HEK293 (cell line): Measurements from ENCODE around the gene STRA6.

ENCODE experiments used
- CTCF ChIP-seq: fragments of 450-650 bp; formaldehyde crosslinking; IDR thresholded peaks from 2 replicates; pipeline ENCODE4 v1.5.1; 2016; ENCODE audit warnings: missing biosample characterization, missing genetic modification characterization
- KLF1 ChIP-seq: fragments of 450-650 bp; formaldehyde crosslinking; IDR thresholded peaks from 2 replicates; pipeline ENCODE4 v1.5.1; 2016; ENCODE audit warnings: missing biosample characterization, missing genetic modification characterization
- PRDM4 ChIP-seq: fragments of 450-650 bp; formaldehyde crosslinking; IDR thresholded peaks from 2 replicates; pipeline ENCODE4 v1.5.1; 2017; ENCODE audit warnings: missing biosample characterization, missing genetic modification characterization
- TCF7L2 ChIP-seq: IDR thresholded peaks from 2 replicates; pipeline ENCODE4 v1.6.1; 2011; ENCODE audit warnings: low read depth, mild to moderate bottlenecking, inconsistent platforms, low read length, moderate library complexity, borderline replicate concordance
- ZEB2 ChIP-seq: fragments of 450-650 bp; formaldehyde crosslinking; IDR thresholded peaks from 2 replicates; pipeline ENCODE4 v1.5.1; 2016; ENCODE audit warnings: missing biosample characterization, missing genetic modification characterization
- ZNF148 ChIP-seq: fragments of 450-650 bp; formaldehyde crosslinking; IDR thresholded peaks from 2 replicates; pipeline ENCODE4 v1.5.0; 2017; ENCODE audit warnings: missing biosample characterization, missing genetic modification characterization, borderline replicate concordance
- ZNF785 ChIP-seq: fragments of 450-650 bp; formaldehyde crosslinking; IDR thresholded peaks from 2 replicates; pipeline ENCODE4 v1.5.1; 2016; ENCODE audit warnings: missing biosample characterization, missing genetic modification characterization

GRCh38 chr15:74170071-74170844 lies 32.3 kb downstream of the STRA6 start:
- TF ChIP-seq ZNF148 (tag by site-specific recombination) (no peak), CTCF (tag by site-specific recombination) (no peak), TCF7L2 (no peak), KLF1 (tag by site-specific recombination) (no peak), ZEB2 (tag by site-specific recombination) (no peak), PRDM4 (tag by site-specific recombination) (no peak), ZNF785 (tag by site-specific recombination) (no peak)
